NOMO-1 (cell line): Measurements from ENCODE around the gene MRC1.

Experiments
- DNase-seq, 2 experiments: peaks; one replicate each; lab custom pipeline; 2025; ENCODE audit not compliant: unreplicated experiment in 2 of 2; lab: John Stamatoyannopoulos, UW

The MRC1 gene

GRCh38 chr10:17841050-17841449 is 31.9 kb downstream of the MRC1 start:
- peak in 1 of 2 experiments; percentile 22 for DNase-seq

GRCh38 chr10:17842641-17843040 is 33.5 kb downstream of the MRC1 start:
- no peak for DNase-seq

- DNase-seq, result peak in 1 of 2 experiments; percentile 40
These were observed 38.6 kb downstream of the MRC1 start for GRCh38 chr10:17847585-17848296.

- no peak for DNase-seq
These were observed 39.5 kb downstream of the MRC1 start for GRCh38 chr10:17848646-17849045.

GRCh38 chr10:17850501-17850900 is 41.4 kb downstream of the MRC1 start:
- DNase-seq, result no peak

- peak; percentile 38 to 73 for DNase-seq
These were observed 42.5 kb downstream of the MRC1 start for GRCh38 chr10:17851611-17852010.

- no peak for DNase-seq
These were observed 45.0 kb downstream of the MRC1 start for GRCh38 chr10:17854044-17854652.

GRCh38 chr10:17857040-17857439 is 47.9 kb downstream of the MRC1 start:
- DNase-seq, result no peak

- no peak for DNase-seq
These were observed 50.5 kb downstream of the MRC1 start for GRCh38 chr10:17859492-17860156.

- no peak for DNase-seq
These were observed 52.6 kb downstream of the MRC1 start for GRCh38 chr10:17861760-17862159.

- no peak for DNase-seq
These were observed 56.2 kb downstream of the MRC1 start for GRCh38 chr10:17865351-17865750.

GRCh38 chr10:17866346-17866745 is 57.2 kb downstream of the MRC1 start:
- DNase-seq, result no peak

GRCh38 chr10:17867056-17867455 is 57.9 kb downstream of the MRC1 start:
- no peak for DNase-seq

- no peak for DNase-seq
These were observed 61.9 kb downstream of the MRC1 start for GRCh38 chr10:17871036-17871435.

- DNase-seq, result no peak
These were observed 63.3 kb downstream of the MRC1 start for GRCh38 chr10:17872191-17873091.

- DNase-seq, result no peak
These were observed 64.8 kb downstream of the MRC1 start for GRCh38 chr10:17873946-17874345.

- DNase-seq, result no peak
These were observed 68.0 kb downstream of the MRC1 start for GRCh38 chr10:17877121-17877520.

- no peak for DNase-seq
These were observed 69.7 kb downstream of the MRC1 start for GRCh38 chr10:17878896-17879295.

GRCh38 chr10:17880601-17881000 is 71.5 kb downstream of the MRC1 start:
- DNase-seq, result no peak

GRCh38 chr10:17882557-17882956 is 73.4 kb downstream of the MRC1 start:
- DNase-seq, result no peak

- no peak for DNase-seq
These were observed 74.5 kb downstream of the MRC1 start for GRCh38 chr10:17883621-17884020.
